ENCODE data around the gene PPHLN1. TPM values are rescaled to one million over a fixed set of nuclear protein-coding genes. Genes with fewer than 3 reads are reported as not detected.

PPHLN1 gene
- total RNA-seq, 4 donors from 2014 or later, result 39.5 to 45.5 (median 41.7) TPM

DNA sequence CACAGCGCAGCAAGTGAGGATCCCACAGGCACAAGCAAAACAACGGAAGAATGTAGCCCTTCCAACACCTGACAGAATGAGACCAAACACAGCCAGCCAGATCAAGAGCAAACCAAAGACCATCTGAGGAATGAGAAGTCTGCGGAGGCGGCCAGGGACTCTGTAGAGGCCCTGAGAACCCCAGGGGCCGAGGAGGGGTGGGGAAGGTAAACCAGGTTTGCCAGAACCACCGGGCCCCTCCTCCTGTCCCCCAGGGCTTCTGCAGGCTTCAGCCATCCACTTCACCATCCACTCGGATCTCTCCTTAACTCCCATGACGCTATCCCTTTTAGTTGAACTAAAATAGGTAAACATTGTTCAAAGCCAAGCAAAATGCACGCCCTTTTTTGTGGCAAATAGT, 37.4 kb upstream of the PPHLN1 start:
- 73 to 80% methylated on average over 9 of the region's 9 CpGs for WGBS, 2 donors
- intact Hi-C loops (cut with DNase I; ENCODE audit: low total_unique reads), result no loop called here
- DNase-seq (ENCODE audit: low spot score in 2 of 2), result no peak
- TF ChIP-seq CTCF (IDR thresholded peaks at IDR 0.05) (no peak), POLR2A (IDR thresholded peaks at IDR 0.05) (no peak)
- H3K4me3 ChIP-seq (ENCODE audit: low read depth, poor library complexity, severe bottlenecking), result no peak overlapping the region

GRCh38 chr12:42291680-42292079, 34.3 kb upstream of the PPHLN1 start:
- DNase-seq (ENCODE audit: low spot score in 2 of 2), result no peak
- intact Hi-C loops (cut with DNase I; ENCODE audit: low total_unique reads), result no loop called here
- WGBS, 2 donors, result 57 to 58% methylated on average over 2 of the region's 2 CpGs
- no peak overlapping the region for H3K4me3 ChIP-seq (ENCODE audit: low read depth, poor library complexity, severe bottlenecking)
- no peak for TF ChIP-seq POLR2A (IDR thresholded peaks at IDR 0.05)
- TF ChIP-seq CTCF (IDR thresholded peaks at IDR 0.05), result no peak

DNA sequence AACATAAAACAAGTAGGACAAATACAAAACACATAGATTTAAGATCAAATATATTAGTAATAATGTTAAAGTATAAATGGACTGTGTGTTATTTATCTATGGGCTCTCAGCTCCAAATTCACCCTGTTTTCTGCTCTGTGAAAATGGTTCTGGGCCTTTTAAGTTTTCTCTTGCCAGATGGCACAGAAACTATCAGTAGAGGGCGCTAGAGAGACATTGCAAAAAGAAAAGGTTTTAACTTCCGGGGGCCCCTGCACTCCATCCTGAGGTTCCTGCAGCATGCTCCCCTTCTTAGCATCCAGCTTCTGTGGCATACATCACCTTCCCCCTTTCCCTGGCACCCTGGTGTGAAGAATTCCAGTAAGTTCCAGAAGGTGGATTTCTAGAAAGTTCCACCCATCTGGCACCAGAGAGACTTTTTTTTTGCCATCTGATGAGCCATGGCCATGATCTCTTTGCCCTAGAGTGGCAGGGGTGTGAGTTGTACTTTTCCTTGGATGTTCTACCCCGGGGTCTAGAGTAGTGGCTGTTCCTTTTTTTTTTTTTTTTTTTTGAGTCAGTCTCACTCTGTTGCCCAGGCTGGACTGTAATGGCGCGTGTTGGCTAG, 29.4 kb upstream of the PPHLN1 start:
- 89 to 90% methylated on average over 5 of the region's 5 CpGs for WGBS, 2 donors
- intact Hi-C loops (cut with DNase I; ENCODE audit: low total_unique reads), result no loop called here
- DNase-seq (ENCODE audit: low spot score in 2 of 2), result no peak
- no peak overlapping the region for H3K4me3 ChIP-seq (ENCODE audit: low read depth, poor library complexity, severe bottlenecking)
- TF ChIP-seq CTCF (IDR thresholded peaks at IDR 0.05), result no peak
- no peak for TF ChIP-seq POLR2A (IDR thresholded peaks at IDR 0.05)

GRCh38 chr12:42298887-42299286, 27.1 kb upstream of the PPHLN1 start:
- 93 to 94% methylated on average over 4 of the region's 4 CpGs for WGBS, 2 donors
- no peak for DNase-seq (ENCODE audit: low spot score in 2 of 2)
- TF ChIP-seq CTCF (IDR thresholded peaks at IDR 0.05) (no peak), POLR2A (IDR thresholded peaks at IDR 0.05) (no peak)
- intact Hi-C loops (cut with DNase I; ENCODE audit: low total_unique reads), result no loop called here
- no peak overlapping the region for H3K4me3 ChIP-seq (ENCODE audit: low read depth, poor library complexity, severe bottlenecking)

DNA sequence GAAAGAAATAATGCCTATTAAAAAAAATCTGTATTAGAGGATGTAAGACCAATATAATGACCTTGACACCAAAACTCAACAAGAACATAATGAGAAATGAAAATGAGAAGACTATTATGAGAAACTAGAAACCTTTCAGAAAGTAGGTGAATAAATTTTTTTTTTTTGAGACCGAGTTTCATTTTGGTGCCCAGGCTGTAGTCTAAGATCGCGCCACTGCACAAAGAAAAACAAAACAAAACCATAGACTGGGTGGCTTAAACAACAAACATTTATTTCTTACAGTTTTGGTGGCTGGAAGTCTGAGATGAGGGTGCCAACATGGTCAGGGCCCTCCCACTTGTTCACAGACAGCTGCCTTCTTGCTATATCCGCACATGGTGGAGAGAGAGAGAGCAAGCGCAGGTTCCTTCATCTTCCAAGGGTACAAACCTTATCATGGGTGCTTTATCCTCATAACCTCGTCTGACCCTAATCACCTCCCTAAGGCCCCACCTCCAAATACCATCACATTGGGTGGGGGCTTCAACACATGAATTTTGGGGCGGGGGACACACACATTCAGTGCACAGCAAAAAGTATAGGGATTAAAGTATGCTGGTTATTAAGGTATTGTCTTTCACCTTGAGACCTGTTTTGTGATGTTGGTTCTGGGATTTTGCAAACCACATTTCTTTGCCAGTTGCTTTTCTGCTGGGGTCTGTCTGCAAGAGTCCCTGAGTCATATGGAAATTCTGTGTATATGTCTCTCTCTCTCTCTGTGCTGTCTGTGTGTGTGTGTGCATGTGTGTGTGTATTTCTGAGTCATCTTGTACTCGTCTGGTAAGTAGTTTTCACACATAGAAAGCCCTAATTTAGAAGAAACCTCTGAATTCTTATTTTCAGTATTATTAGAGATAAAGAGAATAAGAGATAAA, 26.3 kb upstream of the PPHLN1 start:
- DNase-seq (ENCODE audit: low spot score in 2 of 2), result no peak
- intact Hi-C loops (cut with DNase I; ENCODE audit: low total_unique reads), result no loop called here
- TF ChIP-seq CTCF (IDR thresholded peaks at IDR 0.05) (no peak), POLR2A (IDR thresholded peaks at IDR 0.05) (no peak)
- WGBS, 2 donors, result 76 to 86% methylated on average over 8 of the region's 8 CpGs
- H3K4me3 ChIP-seq (ENCODE audit: low read depth, poor library complexity, severe bottlenecking), result no peak overlapping the region

Data from lower leg skin (tissue), 4 donors.